Smooth muscle cell of the pulmonary artery (primary cell): Measurements from ENCODE around the gene A1BG. TPM values are rescaled to one million over a fixed set of nuclear protein-coding genes. Genes with fewer than 3 reads are reported as not detected.

ENCODE experiments used
- total RNA-seq: library from RNA; depleted of rRNA; stranded (reverse); fragments of >200 nt; gene quantifications from 2 replicates; pipeline ENCODE4 v1.2.3, GENCODE V29; 2014

Gene A1BG, protein sequence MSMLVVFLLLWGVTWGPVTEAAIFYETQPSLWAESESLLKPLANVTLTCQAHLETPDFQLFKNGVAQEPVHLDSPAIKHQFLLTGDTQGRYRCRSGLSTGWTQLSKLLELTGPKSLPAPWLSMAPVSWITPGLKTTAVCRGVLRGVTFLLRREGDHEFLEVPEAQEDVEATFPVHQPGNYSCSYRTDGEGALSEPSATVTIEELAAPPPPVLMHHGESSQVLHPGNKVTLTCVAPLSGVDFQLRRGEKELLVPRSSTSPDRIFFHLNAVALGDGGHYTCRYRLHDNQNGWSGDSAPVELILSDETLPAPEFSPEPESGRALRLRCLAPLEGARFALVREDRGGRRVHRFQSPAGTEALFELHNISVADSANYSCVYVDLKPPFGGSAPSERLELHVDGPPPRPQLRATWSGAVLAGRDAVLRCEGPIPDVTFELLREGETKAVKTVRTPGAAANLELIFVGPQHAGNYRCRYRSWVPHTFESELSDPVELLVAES
- total RNA-seq, result 10.5 and 11.5 TPM in 2 replicates

DNA sequence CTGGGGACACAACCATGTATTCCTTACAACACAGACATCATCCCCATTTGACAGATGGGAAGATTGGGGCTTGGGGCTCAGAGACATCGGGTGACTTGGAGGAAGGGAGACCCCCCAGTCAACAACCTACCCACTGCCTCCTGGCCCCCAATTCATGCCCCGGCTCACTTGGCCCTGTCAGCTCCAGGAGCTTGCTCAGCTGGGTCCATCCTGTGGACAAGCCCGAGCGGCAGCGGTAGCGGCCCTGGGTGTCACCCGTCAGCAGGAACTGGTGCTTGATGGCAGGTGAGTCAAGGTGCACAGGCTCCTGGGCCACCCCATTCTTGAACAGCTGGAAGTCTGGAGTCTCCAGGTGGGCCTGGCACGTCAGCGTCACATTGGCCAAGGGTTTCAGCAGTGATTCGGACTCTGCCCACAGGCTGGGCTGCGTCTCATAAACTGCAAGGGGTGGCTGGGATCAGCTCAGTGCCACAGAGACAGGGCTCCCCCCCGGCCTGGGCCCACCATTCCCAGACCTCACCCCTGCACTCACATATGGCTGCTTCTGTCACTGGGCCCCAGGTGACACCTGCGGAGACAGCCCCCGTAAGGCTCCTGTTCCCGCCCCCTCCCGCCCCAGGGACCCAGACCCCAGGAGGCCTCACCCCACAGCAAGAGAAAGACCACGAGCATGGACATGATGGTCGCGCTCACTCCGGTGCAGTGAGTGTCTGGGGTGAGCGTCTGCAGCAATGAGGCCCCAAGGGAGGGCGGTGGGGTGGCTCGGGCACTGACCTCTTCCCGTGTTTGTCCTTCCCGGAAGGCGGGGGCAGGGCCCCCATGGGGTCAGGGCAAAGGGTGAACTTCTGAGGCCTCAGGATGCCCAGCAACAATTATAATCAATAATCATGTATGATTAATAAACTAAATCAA lies at the start of gene A1BG:
A1BG (minus strand) TSS at position 733 of the 912 bp plus-strand sequence; CDS start at position 678, 55 bp downstream.

DNA sequence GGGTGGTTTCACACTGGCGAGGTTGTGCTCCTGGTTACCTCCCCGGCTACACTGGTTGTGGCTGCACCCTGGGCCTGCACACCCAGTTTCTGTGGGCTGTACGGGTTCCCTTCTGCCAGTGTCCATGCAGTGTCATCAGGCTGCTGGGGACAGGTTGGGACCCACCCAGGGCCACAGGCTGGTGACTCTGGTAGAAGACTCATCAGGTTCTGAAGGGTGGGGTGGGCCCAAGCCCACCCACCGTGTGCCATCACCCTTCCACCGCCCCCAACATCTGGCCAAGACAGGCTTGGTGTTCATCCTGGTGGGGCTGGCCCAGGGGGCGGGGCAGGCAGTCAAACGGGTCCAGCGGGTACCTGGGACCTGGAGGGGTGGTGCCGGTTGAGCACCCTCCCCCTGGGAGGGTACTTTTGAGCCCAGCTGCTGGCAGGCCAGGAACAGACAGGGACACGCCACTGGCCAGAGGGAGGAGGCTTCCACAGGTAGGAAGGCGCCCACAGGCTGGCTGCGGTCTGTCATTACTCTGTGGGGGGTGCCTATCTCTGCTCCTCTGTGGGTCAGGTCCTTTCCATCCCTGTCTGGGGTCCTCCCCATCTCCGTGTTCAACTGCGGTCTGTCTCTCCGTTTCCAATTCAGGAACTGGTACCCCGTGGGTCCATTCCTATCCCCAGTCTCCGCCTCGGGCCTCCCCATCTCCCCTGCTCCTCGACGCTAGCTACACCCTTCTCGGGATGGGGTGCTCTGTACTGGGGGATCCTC lies 42.1 kb upstream of the A1BG start, which contains the start of gene RNF225:
RNF225 (plus strand) TSS at position 437 of the 759 bp plus-strand sequence. CDS start 434 bp downstream, outside the sequence.

DNA sequence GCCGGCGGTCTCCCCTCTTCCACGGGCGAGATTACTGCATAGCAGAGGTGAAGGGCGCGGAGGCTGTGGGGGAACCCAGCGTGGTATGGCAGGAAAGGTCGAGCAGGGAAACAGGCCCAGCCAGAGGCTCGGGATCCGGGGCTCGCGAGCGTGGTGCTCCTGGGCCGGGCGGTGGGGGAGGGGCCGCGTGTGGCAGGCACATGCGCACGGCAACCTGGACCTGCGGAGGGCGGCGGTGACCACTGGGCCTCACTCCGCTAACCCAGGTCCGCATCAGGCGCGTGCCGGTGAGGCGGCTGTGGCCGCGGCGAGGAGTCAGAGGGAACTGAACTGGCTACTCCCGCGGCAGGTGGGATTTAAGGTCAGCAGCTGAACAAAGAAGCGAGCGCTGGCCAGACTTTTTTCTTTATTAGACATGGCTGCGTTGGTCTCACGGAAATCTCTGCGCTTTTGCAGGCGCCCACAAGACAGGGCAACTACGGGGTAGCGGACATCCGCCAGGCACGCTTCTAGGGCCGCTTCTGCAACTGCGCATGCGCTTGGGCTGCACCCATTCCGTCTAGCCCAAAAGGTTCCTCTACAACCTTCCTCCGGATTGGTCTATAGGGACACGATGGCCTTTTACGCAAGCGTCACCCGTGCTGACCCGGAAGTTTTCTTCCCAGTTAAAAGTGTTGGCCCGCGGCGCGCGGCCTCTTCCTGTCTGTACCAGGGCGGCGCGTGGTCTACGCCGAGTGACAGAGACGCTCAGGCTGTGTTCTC lies 33.5 kb upstream of the A1BG start, which contains the start of gene RPS5:
RPS5 (plus strand) TSS at position 694 of the 762 bp plus-strand sequence. CDS start 869 bp downstream, outside the sequence.

DNA sequence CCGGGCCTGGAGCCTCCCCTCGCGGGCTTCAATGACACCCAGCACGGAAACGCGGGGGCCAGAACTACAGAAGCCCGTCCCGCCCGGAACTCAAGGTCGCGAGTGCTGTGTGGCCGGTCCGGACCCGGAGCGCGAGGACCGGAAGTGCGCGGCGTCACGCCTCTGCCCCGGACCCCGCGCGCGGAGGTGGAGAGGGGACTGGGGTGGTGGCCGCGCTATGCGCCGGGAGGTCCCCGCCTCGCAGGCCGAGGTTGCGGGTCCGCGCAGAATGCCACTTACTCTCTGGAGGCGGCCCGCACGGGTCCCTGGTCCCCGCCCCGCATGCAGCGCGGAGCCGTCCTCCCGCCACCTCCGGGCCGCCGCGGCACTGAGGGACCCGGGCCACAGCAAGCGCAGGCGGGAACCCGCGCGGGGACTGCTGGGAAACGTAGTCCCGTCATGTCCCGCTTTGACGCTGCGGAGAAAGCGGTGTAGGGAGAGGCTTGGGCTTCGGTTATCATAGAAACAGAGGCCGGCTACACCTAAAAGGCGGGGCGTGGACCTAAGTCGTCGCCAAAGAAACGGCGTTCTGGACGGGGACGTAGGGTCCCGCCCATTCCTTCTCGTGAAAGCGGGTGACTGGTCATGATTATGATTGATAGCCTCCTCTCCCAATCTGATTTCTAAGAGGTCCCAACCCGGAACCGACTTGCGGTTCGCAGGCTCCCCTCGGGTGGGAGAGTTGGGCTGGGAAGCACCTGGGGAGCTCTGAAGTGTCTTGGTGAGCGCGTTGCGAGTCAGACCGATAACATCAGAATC lies 27.6 kb upstream of the A1BG start, which contains the start of gene ZNF837:
ZNF837 (minus strand) TSS at position 369 of the 798 bp plus-strand sequence. CDS start 11,698 bp downstream, outside the sequence.

DNA sequence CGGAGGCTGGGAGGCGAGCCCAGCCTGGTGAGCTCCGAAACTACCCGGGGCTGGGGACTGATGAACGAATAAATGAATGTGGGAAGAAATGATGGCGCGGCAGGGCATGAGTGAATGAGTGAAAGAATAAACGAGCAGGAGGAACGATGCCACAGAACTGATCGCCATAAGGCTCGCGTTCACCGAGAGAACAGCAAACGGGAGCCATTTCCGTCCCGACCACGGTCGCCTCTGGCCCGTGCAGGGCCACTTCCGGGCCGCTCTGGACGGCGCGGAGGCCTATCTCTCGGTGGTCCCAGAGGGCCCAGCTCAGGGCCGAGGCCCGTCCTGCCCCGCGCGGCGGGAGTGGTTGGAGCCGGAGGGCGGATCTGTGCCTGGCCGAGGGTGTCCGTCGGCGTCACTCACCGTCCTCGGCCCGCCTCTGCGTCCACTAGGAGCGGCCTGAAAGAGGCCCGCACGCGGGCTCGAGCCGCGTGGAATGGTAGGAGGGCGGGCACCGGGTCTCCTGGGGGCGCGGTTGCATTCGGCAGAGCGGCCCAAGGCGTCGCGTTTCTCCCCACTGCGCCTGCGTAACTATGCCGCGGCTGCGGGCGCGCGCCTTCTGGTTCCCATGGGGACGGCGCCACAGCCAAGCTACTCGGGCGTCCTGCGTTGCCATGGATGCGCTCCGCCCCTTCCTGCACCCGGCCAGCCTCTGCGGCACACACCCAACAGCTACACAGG lies 9.1 kb upstream of the A1BG start, which contains the start of gene ZNF497:
ZNF497 (minus strand) TSS at position 480 of the 723 bp plus-strand sequence. CDS start 5,116 bp downstream, outside the sequence.

DNA sequence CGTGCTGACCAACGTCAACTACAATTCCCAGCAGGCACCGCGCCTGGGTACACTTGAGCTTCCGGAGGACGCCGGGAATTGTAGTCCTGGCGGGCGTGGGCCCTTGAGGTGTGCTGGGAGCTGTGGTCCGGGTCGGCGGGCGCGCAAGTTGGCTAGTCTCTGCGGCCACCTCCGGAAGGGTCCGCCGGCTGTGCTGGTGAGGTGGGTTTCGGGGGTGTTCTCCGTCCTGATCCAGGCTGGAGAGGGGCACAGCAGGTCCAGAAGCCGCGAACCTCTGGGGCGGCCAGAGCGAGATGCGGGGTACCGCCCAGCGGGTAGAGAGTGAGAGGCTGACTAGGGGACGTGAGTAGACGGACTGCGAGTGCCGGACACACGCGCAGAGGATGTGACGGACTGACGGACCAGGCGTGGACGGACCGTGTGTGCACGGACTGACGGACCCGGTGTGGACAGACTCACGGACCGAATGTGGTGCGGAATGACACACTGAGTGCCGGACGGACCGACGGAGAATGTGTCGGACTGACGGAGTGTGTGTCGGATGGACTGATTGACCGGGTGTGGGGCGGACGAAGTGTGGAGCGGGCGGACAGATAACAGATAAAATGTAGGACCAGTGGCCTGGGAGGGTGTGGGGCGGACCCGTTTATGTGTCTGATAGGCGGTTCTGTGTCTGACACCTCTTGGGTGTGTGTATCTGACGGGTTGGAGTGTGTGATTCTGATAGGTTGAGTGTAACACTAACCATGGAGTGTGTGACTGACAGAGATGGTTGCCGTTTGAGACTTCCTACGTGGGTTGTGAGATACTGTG lies 26.2 kb downstream of the A1BG start, which contains the start of gene ZSCAN22:
ZSCAN22 (plus strand) TSS at position 81 of the 813 bp plus-strand sequence. CDS start 7,809 bp downstream, outside the sequence.

DNA sequence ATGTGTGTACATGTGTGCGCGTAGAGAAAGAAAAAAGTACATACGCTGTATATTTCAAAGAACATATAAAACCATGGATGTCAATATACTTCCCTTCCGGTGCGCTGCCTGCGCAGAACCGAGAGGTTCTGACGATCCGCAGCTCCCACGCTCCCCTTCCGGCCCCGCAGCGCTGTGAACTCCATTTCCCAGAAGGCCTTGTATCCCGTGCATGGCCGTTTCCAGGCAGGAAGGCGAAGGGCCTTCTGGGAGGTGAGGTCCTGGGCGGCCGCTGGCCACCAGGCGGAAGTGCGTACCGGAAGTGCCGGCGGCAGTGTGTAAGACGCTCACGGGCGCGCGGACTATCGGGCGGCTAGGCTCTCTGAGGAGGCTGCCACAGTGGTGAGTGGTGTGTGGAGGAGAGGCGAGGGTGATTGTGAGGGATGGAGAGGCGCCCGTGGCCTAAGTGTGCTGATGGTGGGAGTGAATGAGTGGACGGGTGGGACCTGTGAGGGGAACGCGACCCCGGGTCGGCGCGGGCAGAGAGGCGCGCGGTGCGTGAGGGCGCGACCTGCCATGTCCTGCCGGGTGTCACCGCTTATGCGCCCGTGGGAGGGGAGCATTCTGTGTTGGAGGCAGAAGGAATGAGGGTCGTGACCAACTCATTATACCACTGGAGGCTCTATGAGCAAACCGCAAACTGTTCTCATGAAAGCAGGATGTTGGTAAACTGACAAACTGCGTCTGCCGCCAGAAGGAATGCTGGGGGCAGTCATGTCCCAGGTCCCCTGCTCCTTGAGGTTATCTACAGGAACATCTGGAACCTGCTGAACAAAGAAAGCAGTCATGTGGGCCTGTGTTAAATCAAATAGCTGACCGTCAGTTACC lies 48.0 kb downstream of the A1BG start, which contains the start of gene ERVK3-1:
ERVK3-1 (plus strand) TSS at position 313 of the 867 bp plus-strand sequence. CDS start 6,792 bp downstream, outside the sequence.

Other genes with a start within 250 kb of the A1BG start
- gene ZNF329, start 202.7 kb downstream of the A1BG start, total RNA-seq, result 14.8 and 16.2 TPM in 2 replicates
- 20.6 and 22.4 TPM in 2 replicates for gene ZNF274, start 170.4 kb downstream of the A1BG start, total RNA-seq
- gene ZNF544, start 124.6 kb downstream of the A1BG start, total RNA-seq, result 31.8 and 43.4 TPM in 2 replicates
- 6.3 and 7.6 TPM in 2 replicates for gene ZNF8, start 74.5 kb downstream of the A1BG start, total RNA-seq
- 18.8 and 20.3 TPM in 2 replicates for gene ERVK3-1, start 48.1 kb downstream of the A1BG start, total RNA-seq
- gene ZSCAN22, start 26.5 kb downstream of the A1BG start, total RNA-seq, result 3.0 and 4.2 TPM in 2 replicates
- 0.91 and 2.0 TPM in 2 replicates for gene ZNF497, start 9.3 kb upstream of the A1BG start, total RNA-seq
- 1.4 and 1.9 TPM in 2 replicates for gene ZNF837, start 27.5 kb upstream of the A1BG start, total RNA-seq
- 1,369 and 1,523 TPM in 2 replicates for gene RPS5, start 33.8 kb upstream of the A1BG start, total RNA-seq
- 0.13 TPM in 1 of 2 replicates, not detected in the other for gene RNF225, start 42.2 kb upstream of the A1BG start, total RNA-seq
- gene ZNF584, start 55.2 kb upstream of the A1BG start, total RNA-seq, result 16.0 and 25.3 TPM in 2 replicates
- 10.6 and 11.7 TPM in 2 replicates for gene ZNF132, start 86.7 kb upstream of the A1BG start, total RNA-seq
- gene ZNF324B, start 98.1 kb upstream of the A1BG start, total RNA-seq, result 9.2 and 12.5 TPM in 2 replicates
- gene ZNF324, start 113.6 kb upstream of the A1BG start, total RNA-seq, result 11.2 and 16.9 TPM in 2 replicates
- gene ZNF446, start 122.9 kb upstream of the A1BG start, total RNA-seq, result 6.3 and 7.2 TPM in 2 replicates
- 5.1 and 9.1 TPM in 2 replicates for gene SLC27A5, start 158.5 kb upstream of the A1BG start, total RNA-seq
- 8.9 and 9.3 TPM in 2 replicates for gene ZBTB45, start 166.3 kb upstream of the A1BG start, total RNA-seq
- gene TRIM28, start 190.6 kb upstream of the A1BG start, total RNA-seq, result 284 and 376 TPM in 2 replicates
- 96.8 and 99.2 TPM in 2 replicates for gene CHMP2A, start 201.6 kb upstream of the A1BG start, total RNA-seq
- gene UBE2M, start 205.1 kb upstream of the A1BG start, total RNA-seq, result 47.2 and 63.3 TPM in 2 replicates
- 20.5 and 30.5 TPM in 2 replicates for gene MZF1, start 219.8 kb upstream of the A1BG start, total RNA-seq